Calu3 (cell line): ENCODE measurements around the gene KIF4A. TPM values are rescaled to one million over a fixed set of nuclear protein-coding genes. Genes with fewer than 3 reads are reported as not detected.
"Not testable (repeated sequence)": the region's sequence is repeated elsewhere in the genome, so short reads cannot be mapped to it uniquely, and the experiment has no call there.

Experiments
- BruUV-seq: library from RNA; stranded (reverse); fragments of 400-500 nt; replicated peaks from 2 replicates; lab custom pipeline; 2021; lab: Mats Ljungman, UMichigan
- CTCF ChIA-PET: fragments of 300-600 bp; sonication (Branson Sonifier 250); formaldehyde crosslinking; loops from one replicate; lab custom pipeline; 2022; ENCODE audit warnings: antibody characterized with exemption; lab: Charles Lee
- DNase-seq: peaks from one replicate; pipeline ENCODE4 v3.0.0; 2022
- H3K27ac Mint-ChIP-seq: one replicate; pipeline ENCODE4 v1.8.0; 2022; ENCODE audit warnings: mixed read lengths; ENCODE audit not compliant: unreplicated experiment
- H3K27me3 Mint-ChIP-seq: one replicate; pipeline ENCODE4 v1.8.0; 2022; ENCODE audit warnings: mixed read lengths; ENCODE audit not compliant: unreplicated experiment
- H3K36me3 Mint-ChIP-seq: one replicate; pipeline ENCODE4 v1.8.0; 2022; ENCODE audit warnings: mild to moderate bottlenecking, moderate library complexity, mixed read lengths; ENCODE audit not compliant: insufficient read depth, unreplicated experiment
- H3K4me1 Mint-ChIP-seq: one replicate; pipeline ENCODE4 v1.8.0; 2022; ENCODE audit warnings: mild to moderate bottlenecking, low read depth, mixed read lengths; ENCODE audit not compliant: unreplicated experiment
- H3K4me3 Mint-ChIP-seq: one replicate; pipeline ENCODE4 v1.8.0; 2022; ENCODE audit warnings: mild to moderate bottlenecking, low read depth, moderate library complexity, mixed read lengths; ENCODE audit not compliant: unreplicated experiment
- H3K9me3 Mint-ChIP-seq: one replicate; pipeline ENCODE4 v1.8.0; 2022; ENCODE audit warnings: low read depth, mixed read lengths; ENCODE audit not compliant: unreplicated experiment
- CTCF ChIP-seq: fragments of 200-600 bp; IDR thresholded peaks from one replicate; pipeline ENCODE4 v1.8.0; 2022; ENCODE audit warnings: antibody characterized with exemption; ENCODE audit not compliant: unreplicated experiment
- intact Hi-C: fragments of 100-400 bp; cut with micrococcal nuclease; formaldehyde crosslinking; loops from one replicate; pipeline ENCODE4 v1.10.0; 2022; ENCODE audit not compliant: unreplicated experiment
- total RNA-seq: library from RNA; stranded (reverse); gene quantifications from 2 replicates; pipeline ENCODE4 v1.2.3, GENCODE V29; 2022

The KIF4A gene
- total RNA-seq, 1 experiment from 2014 or later: 30.9 TPM

GRCh38 chrX:70260104-70260503, 29.8 kb upstream of the KIF4A start, which contains the start of gene P2RY4:
Gene P2RY4 (minus strand): TSS chrX:70260204. CDS start chrX:70259624, 580 bp downstream.
- DNase-seq: no peak
- CTCF ChIA-PET: interaction anchor here (0.5 kb wide), 1 partner anchor 34 kb away, joined by 6 read pairs; no protein-coding TSS in a partner anchor
- no TSS peak for BruUV-seq

GRCh38 chrX:70262952-70263567, 26.8 kb upstream of the KIF4A start:
- BruUV-seq: no TSS peak
- DNase-seq: peak; percentile 72
- Mint-ChIP-seq H3K36me3 (no peaks in the 10 kb centered on the region), H3K4me1 (no peaks in the 10 kb centered on the region), H3K27ac (no peak overlapping the region), H3K27me3 (peaks cover 15% of the 10 kb centered on the region), H3K9me3 (no peaks in the 10 kb centered on the region), H3K4me3 (no peak overlapping the region)
- CTCF ChIA-PET: interaction anchor here (1.0 kb wide), 1 partner anchor 129 kb away, joined by 3 read pairs; the partner anchor contains the start of gene IGBP1
- intact Hi-C loops: loop anchor here (1.0 kb wide), 1 partner anchor 66 kb away; no protein-coding TSS in a partner anchor
- TF ChIP-seq CTCF: peak; percentile 31

More at GRCh38 chrX:70260104-70260503, 29.8 kb upstream of the KIF4A start, which contains the start of gene P2RY4:
- intact Hi-C loops: no loop called here
- H3K27me3 Mint-ChIP-seq: peaks cover 15% of the 10 kb centered on the region
- TF ChIP-seq CTCF: no peak
- H3K9me3 Mint-ChIP-seq: no peaks in the 10 kb centered on the region
- H3K27ac Mint-ChIP-seq: no peak within 1 kb of the TSS
- no peak within 1 kb of the TSS for H3K4me3 Mint-ChIP-seq
- H3K4me1 Mint-ChIP-seq: peaks cover 17% of the 10 kb centered on the region
- H3K36me3 Mint-ChIP-seq: no peaks in the 10 kb centered on the region

- H3K36me3 Mint-ChIP-seq: no peaks in the 10 kb centered on the region
- intact Hi-C loops: no loop called here
- no peaks in the 10 kb centered on the region for H3K9me3 Mint-ChIP-seq
- TF ChIP-seq CTCF: no peak
- no peaks in the 10 kb centered on the region for H3K4me1 Mint-ChIP-seq
- no peak overlapping the region for H3K27ac Mint-ChIP-seq
- H3K4me3 Mint-ChIP-seq: no peak overlapping the region
- DNase-seq: no peak
- BruUV-seq: no TSS peak
- peaks cover 30% of the 10 kb centered on the region for H3K27me3 Mint-ChIP-seq
- CTCF ChIA-PET: no interaction called here
These were observed 25.1 kb upstream of the KIF4A start for GRCh38 chrX:70264784-70265183.

- H3K4me1 Mint-ChIP-seq: no peaks in the 10 kb centered on the region
- no peak within 1 kb of the TSS for H3K4me3 Mint-ChIP-seq
- no peaks in the 10 kb centered on the region for H3K36me3 Mint-ChIP-seq
- no peaks in the 10 kb centered on the region for H3K9me3 Mint-ChIP-seq
- H3K27ac Mint-ChIP-seq: no peak within 1 kb of the TSS
- no peak for TF ChIP-seq CTCF
- intact Hi-C loops: no loop called here
- BruUV-seq: no TSS peak
- CTCF ChIA-PET: interaction anchor here (0.7 kb wide), 1 partner anchor 617 kb away, joined by 3 read pairs; no protein-coding TSS in a partner anchor
- no peak for DNase-seq
- peaks cover 32% of the 10 kb centered on the region for H3K27me3 Mint-ChIP-seq
These were observed 21.9 kb upstream of the KIF4A start, which contains the start of gene ARR3 for GRCh38 chrX:70268034-70268433. Gene ARR3 (plus strand): TSS chrX:70268334. CDS start chrX:70269386, 1,052 bp downstream.

- intact Hi-C loops: not testable (repeated sequence)
These were observed 15.9 kb upstream of the KIF4A start for GRCh38 chrX:70274029-70274428.

More at GRCh38 chrX:70274029-70274428, 15.9 kb upstream of the KIF4A start:
- H3K4me1 Mint-ChIP-seq, H3K4me3 Mint-ChIP-seq, H3K9me3 Mint-ChIP-seq, CTCF ChIA-PET, BruUV-seq, DNase-seq, H3K27ac Mint-ChIP-seq, H3K36me3 Mint-ChIP-seq: not testable (repeated sequence)
- H3K27me3 Mint-ChIP-seq: peaks cover 10% of the 10 kb centered on the region
